Right renal cortex interstitium (tissue), 3 donors: ENCODE data around the gene KCNC1. TPM values are rescaled to one million over a fixed set of nuclear protein-coding genes. Genes with fewer than 3 reads are reported as not detected.

ENCODE experiments used
- DNase-seq, 3 donors: peaks; one replicate each; pipeline ENCODE4 v3.0.0-alpha.2; 2013; ENCODE audit warnings: low read depth in 3 of 3, low spot score in 2 of 3
- polyA plus RNA-seq, 3 donors: library from polyadenylated mRNA; unstranded; fragments of 120-200 nt; gene quantifications; one replicate each; pipeline ENCODE4 v1.2.1, GENCODE V29; 2013; ENCODE audit not compliant: insufficient read length in 3 of 3

Gene KCNC1
- polyA plus RNA-seq, 3 donors = 0.80 to 1.1 (median 0.92) TPM

GRCh38 chr11:17782145-17782544, 47.6 kb downstream of the KCNC1 start:
- DNase-seq = no peak

- no peak for DNase-seq
Observed at GRCh38 chr11:17782603-17783337, 48.2 kb downstream of the KCNC1 start.

- DNase-seq = no peak
Observed at GRCh38 chr11:17783878-17784277, 49.3 kb downstream of the KCNC1 start.

- DNase-seq = no peak
Observed at GRCh38 chr11:17786824-17787525, 52.4 kb downstream of the KCNC1 start.

GRCh38 chr11:17788084-17788483, 53.5 kb downstream of the KCNC1 start:
- no peak for DNase-seq

- DNase-seq = no peak
Observed at GRCh38 chr11:17790453-17790852, 55.9 kb downstream of the KCNC1 start.

- DNase-seq = no peak
Observed at GRCh38 chr11:17791144-17791543, 56.6 kb downstream of the KCNC1 start.

GRCh38 chr11:17792161-17792560, 57.6 kb downstream of the KCNC1 start:
- no peak for DNase-seq

GRCh38 chr11:17793642-17794170, 59.1 kb downstream of the KCNC1 start:
- no peak for DNase-seq

GRCh38 chr11:17794981-17795380, 60.4 kb downstream of the KCNC1 start:
- no peak for DNase-seq

GRCh38 chr11:17796154-17796553, 61.6 kb downstream of the KCNC1 start:
- no peak for DNase-seq

GRCh38 chr11:17798253-17798652, 63.7 kb downstream of the KCNC1 start:
- no peak for DNase-seq

GRCh38 chr11:17798716-17799115, 64.1 kb downstream of the KCNC1 start:
- no peak for DNase-seq

GRCh38 chr11:17799147-17799546, 64.6 kb downstream of the KCNC1 start:
- no peak for DNase-seq

- DNase-seq = no peak
Observed at GRCh38 chr11:17801166-17801565, 66.6 kb downstream of the KCNC1 start.

GRCh38 chr11:17802491-17802890, 67.9 kb downstream of the KCNC1 start:
- DNase-seq = no peak

- DNase-seq = no peak
Observed at GRCh38 chr11:17803754-17804334, 69.3 kb downstream of the KCNC1 start.

- no peak for DNase-seq
Observed at GRCh38 chr11:17805043-17805442, 70.5 kb downstream of the KCNC1 start.

- DNase-seq = no peak
Observed at GRCh38 chr11:17805873-17806272, 71.3 kb downstream of the KCNC1 start.

- no peak for DNase-seq
Observed at GRCh38 chr11:17807034-17807433, 72.5 kb downstream of the KCNC1 start.

GRCh38 chr11:17810041-17810440, 75.5 kb downstream of the KCNC1 start:
- DNase-seq = no peak

GRCh38 chr11:17810746-17811145, 76.2 kb downstream of the KCNC1 start:
- no peak for DNase-seq
